Stomach smooth muscle (tissue), 2 donors: ENCODE results near the gene P3H3.

ENCODE experiments used
- H3K27ac ChIP-seq: one replicate; pipeline ENCODE4 v1.7.0; 2013; ENCODE audit warnings: mild to moderate bottlenecking, low read length, inconsistent platforms
- H3K27me3 ChIP-seq, 2 donors: one replicate each; pipeline ENCODE4 v1.7.0; 2013; ENCODE audit warnings: low read length in 2 of 2; ENCODE audit not compliant: insufficient read depth in 2 of 2, control insufficient read depth in 1 of 2
- H3K36me3 ChIP-seq, 2 donors: one replicate each; pipeline ENCODE4 v1.7.0; 2013; ENCODE audit warnings: low read length in 2 of 2; ENCODE audit not compliant: control insufficient read depth in 2 of 2, insufficient read depth in 2 of 2
- H3K4me1 ChIP-seq: one replicate; pipeline ENCODE4 v1.7.0; 2013; ENCODE audit warnings: low read length; ENCODE audit not compliant: control insufficient read depth, insufficient read depth
- H3K4me3 ChIP-seq, 2 donors: one replicate each; pipeline ENCODE4 v1.7.0; 2013; ENCODE audit warnings: low read length in 2 of 2
- H3K9ac ChIP-seq, 2 donors: one replicate each; pipeline ENCODE4 v1.7.0; 2013; ENCODE audit warnings: low read length in 2 of 2, mild to moderate bottlenecking in 1 of 2
- H3K9me3 ChIP-seq, 2 donors: one replicate each; pipeline ENCODE4 v1.7.0; 2013; ENCODE audit warnings: low read length in 2 of 2; ENCODE audit not compliant: control insufficient read depth in 2 of 2
- donor health status: healthy.
- donor health status: Pancreatic carcinoma.

P3H3 gene, protein sequence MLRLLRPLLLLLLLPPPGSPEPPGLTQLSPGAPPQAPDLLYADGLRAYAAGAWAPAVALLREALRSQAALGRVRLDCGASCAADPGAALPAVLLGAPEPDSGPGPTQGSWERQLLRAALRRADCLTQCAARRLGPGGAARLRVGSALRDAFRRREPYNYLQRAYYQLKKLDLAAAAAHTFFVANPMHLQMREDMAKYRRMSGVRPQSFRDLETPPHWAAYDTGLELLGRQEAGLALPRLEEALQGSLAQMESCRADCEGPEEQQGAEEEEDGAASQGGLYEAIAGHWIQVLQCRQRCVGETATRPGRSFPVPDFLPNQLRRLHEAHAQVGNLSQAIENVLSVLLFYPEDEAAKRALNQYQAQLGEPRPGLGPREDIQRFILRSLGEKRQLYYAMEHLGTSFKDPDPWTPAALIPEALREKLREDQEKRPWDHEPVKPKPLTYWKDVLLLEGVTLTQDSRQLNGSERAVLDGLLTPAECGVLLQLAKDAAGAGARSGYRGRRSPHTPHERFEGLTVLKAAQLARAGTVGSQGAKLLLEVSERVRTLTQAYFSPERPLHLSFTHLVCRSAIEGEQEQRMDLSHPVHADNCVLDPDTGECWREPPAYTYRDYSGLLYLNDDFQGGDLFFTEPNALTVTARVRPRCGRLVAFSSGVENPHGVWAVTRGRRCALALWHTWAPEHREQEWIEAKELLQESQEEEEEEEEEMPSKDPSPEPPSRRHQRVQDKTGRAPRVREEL

DNA sequence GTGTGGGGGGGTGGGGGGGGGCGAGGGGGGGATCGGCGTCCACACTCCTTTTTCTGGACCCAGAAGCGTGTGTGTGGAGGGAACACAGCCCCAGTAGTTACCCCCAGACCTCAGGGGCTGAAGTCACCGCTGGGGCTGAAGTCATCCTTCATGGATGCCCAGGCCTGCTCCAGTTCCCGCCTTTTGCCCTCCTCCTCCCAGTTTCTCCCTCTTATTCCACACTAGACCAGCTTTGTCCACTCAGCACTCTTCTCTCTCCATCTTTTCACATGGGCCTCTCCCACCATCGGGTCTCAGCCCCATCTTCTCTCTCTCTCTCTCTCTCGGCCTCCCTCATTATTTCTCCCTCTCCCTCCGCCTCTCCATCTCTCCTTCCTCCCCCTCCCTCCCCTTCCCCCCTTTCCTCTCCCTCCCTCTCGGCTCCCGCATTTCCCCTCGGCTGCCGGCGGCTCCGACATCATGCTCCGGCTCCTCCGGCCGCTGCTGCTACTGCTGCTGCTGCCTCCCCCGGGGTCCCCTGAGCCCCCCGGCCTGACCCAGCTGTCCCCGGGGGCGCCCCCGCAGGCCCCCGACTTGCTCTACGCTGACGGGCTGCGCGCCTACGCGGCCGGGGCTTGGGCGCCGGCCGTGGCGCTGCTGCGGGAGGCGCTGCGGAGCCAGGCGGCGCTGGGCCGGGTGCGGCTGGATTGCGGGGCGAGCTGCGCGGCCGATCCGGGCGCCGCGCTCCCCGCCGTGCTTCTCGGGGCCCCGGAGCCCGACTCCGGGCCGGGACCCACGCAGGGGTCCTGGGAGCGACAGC lies at the start of gene P3H3:
Gene P3H3, plus strand, starts transcription at position 426 of the 799 bp plus-strand sequence. Its CDS starts 34 bp downstream, at position 460.
- H3K4me3 ChIP-seq: peak within 1 kb of the TSS; percentile 85 to 89
- peak within 1 kb of the TSS; percentile 75 to 79 for H3K9ac ChIP-seq
- peaks cover 0 to 3% of the 10 kb centered on the region in 2 donors for H3K27me3 ChIP-seq
- H3K4me1 ChIP-seq: peaks cover 35% of the 10 kb centered on the region
- no peaks in the 10 kb centered on the region for H3K9me3 ChIP-seq
- peak within 1 kb of the TSS; percentile 67 for H3K27ac ChIP-seq
- H3K36me3 ChIP-seq: peaks cover 8 to 12% of the 10 kb centered on the region in 2 donors

DNA sequence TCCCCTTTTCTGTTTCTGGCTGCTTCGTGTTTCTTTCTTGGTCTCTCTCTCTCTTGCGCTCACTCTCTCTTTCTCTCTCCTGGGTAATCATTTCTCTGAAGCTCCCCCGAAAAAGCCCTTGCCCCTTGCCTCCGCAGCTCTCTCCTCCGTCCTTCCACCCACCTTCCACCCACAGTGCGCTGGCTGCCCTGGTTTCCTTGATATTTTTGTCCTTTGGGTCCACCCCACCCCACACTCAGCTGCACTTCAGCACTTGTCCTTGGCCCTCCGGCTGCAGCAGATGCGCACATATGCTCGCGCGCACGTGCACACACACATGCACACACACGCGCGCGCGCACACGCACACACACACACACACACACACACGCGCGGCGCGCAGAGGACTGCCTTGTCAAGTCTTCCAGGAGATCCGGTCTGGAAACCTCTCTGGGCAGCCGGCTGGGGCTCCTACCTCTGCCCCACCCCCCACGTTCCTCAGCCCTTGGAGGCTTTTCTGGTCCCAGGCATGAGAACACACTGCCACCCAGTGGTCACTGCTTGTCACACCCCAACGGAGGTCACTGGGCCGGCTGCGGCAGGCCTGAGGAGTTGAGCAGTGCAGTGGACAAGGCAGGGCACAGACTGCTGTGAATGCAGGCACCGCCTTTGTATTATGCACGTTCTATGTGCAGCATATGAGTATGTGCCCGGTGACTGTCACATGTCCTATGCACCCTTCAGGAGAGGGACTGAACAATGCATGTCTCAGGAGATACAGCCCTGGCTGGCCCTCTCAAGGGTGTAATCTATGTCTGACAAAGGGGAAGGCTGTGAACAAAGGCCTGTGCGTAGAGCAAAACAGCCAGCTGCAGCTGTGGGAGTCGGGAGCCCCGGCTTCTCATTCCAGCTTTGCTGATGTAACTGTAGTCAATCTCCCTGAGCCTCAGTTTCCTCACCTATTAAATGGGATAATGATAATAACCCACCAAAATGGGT lies 49.3 kb upstream of the P3H3 start:
- H3K36me3 ChIP-seq: no peaks in the 10 kb centered on the region
- H3K4me1 ChIP-seq: peaks cover 28% of the 10 kb centered on the region
- no peaks in the 10 kb centered on the region for H3K9me3 ChIP-seq
- no peaks in the 10 kb centered on the region for H3K27me3 ChIP-seq
- H3K27ac ChIP-seq: peak overlapping the region; percentile 83
- H3K9ac ChIP-seq: peak overlapping the region; percentile 65 to 68
- H3K4me3 ChIP-seq: peak overlapping the region; percentile 55 to 79

DNA sequence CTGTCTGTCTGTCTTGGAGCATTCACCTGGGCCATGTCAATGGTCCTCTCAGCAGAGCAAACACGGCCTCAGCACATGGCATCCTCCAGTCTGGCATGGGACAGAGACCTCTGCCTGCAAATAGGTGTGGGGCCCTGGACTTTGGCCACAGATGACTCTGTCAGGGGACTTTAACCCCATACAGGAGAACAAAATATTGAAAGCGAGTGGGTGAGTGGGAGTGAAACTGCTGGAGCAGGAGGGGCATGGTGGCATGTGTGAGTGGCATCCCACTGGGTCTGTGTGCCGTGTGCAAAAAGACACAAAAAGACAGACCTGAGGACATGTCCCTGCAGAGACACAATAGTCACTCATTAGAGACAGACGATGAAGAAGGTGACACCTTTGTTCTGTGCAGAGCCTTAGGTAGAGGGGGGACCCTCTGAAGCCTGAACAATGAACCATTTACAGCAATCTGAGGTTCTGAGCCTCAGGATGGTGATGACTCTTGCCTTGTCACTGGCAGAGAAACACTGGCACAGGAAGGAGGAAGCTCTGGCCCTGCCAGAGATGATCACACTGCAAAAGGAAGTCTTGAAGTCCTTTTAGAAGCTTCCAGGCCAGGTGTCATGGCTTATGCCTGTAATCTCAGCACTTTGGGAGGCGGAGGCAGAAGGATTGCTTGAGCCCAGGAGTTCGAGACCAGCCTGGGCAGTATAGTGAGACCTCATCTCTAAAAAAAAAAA lies 48.3 kb upstream of the P3H3 start:
- H3K36me3 ChIP-seq: no peaks in the 10 kb centered on the region
- peak overlapping the region; percentile 83 for H3K27ac ChIP-seq
- no peaks in the 10 kb centered on the region for H3K27me3 ChIP-seq
- no peaks in the 10 kb centered on the region for H3K9me3 ChIP-seq
- no peak overlapping the region for H3K4me3 ChIP-seq
- H3K4me1 ChIP-seq: peaks cover 26% of the 10 kb centered on the region
- peak overlapping the region in 1 of 2 donors; percentile 47 for H3K9ac ChIP-seq

DNA sequence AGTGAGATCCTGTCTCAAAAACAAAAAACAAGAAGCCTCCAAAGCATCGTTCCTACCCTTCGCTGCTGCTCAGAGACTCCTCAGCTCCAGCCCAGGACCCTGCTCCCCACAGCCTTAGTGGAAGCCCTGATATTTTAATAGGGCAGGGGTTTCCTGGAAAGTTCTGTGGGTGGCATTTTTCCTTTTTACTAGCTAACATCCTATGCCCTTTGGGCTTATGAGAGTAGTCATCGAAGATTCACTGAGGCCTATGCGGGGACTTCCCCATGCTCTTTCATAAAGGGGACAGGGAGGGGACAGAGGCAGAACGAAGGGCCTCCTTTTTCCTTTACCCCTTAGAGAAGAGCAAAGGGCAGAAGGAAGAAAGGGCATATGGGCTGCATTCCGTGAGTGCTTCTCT lies 47.6 kb upstream of the P3H3 start:
- no peak overlapping the region for H3K4me3 ChIP-seq
- no peak overlapping the region for H3K9ac ChIP-seq
- no peaks in the 10 kb centered on the region for H3K36me3 ChIP-seq
- H3K27ac ChIP-seq: no peak overlapping the region
- H3K4me1 ChIP-seq: peaks cover 26% of the 10 kb centered on the region
- no peaks in the 10 kb centered on the region for H3K27me3 ChIP-seq
- no peaks in the 10 kb centered on the region for H3K9me3 ChIP-seq

DNA sequence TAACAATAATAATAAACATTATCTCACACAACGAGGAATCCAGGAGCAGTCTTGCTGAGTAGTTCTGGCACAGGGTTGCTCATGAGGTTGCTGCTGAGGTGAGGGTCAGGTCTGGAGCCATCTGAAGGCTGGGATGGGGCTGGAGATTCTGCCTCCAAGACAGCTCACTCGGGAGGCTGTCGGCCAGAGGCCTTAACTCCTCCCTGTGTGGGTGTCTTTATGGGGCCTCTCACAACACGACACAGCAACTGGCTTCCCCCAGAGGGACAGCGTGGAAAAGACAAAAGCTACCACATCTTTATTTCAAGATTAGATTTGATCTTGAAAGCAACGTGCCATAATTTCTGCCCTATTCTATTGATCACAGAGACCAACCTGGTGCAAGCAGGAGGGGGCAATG lies 46.1 kb upstream of the P3H3 start:
- Histone ChIP-seq H3K4me1 (peaks cover 26% of the 10 kb centered on the region), H3K36me3 (no peaks in the 10 kb centered on the region), H3K9me3 (no peaks in the 10 kb centered on the region), H3K27ac (no peak overlapping the region), H3K9ac (peak overlapping the region in 1 of 2 donors; percentile 42), H3K4me3 (no peak overlapping the region), H3K27me3 (no peaks in the 10 kb centered on the region)

DNA sequence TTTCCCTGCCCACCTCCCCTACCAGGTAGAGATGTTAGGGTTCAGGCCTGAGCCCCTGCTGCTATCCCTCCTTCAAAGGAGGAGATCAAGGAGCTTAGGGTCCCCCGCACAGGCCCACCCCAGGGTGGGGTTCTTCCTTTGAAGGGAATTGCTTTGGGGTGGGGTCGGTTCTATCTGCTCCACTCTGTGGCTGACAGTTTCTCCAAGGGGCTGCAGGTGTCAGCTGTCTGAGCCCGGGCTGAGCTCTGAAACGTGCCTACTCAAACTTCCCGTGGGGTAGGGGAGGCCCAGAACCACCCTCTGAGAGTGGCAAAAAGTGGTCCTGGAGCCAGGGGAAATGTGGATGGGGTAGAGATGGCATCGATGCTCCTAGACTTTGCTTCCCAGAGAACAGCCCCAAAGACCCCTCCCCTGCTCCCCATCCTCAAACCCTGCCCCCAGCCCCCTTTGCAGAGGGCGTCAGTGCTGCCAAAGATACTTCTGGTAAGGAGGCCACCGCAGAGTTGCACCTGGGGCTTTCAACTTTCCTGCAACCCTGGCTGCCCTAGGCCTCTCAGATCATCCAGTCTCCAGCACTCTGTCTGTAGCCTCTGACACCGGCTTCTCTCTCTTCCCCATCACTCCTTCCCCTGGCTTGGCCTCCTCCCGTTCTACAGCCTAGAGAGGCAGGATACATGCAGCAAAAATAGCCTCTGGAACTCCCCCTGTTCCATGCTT lies 45.2 kb upstream of the P3H3 start:
- H3K4me1 ChIP-seq: peaks cover 17% of the 10 kb centered on the region
- no peak overlapping the region for H3K4me3 ChIP-seq
- no peaks in the 10 kb centered on the region for H3K36me3 ChIP-seq
- peak overlapping the region in 1 of 2 donors; percentile 21 for H3K9ac ChIP-seq
- H3K27me3 ChIP-seq: no peaks in the 10 kb centered on the region
- no peak overlapping the region for H3K27ac ChIP-seq
- H3K9me3 ChIP-seq: no peaks in the 10 kb centered on the region

DNA sequence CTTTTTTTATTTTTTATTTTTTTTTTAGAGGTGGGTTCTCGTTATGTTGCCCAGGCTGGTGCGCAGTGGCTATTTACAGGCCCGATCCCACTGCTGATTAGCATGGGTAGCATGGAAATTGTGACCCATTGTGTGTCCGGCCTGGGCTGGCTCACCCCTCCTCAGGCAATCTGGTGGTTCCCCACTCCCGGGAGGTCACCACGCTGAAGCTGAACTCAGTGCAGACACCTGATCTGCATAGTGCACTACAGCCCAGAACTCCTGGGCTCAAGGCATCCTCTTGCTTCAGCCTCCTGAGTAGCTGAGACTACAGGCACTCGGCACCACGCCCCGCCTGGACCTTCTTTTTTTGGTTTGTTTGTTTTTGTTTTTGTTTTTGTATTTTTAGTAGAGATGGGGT lies 44.4 kb upstream of the P3H3 start:
- no peak overlapping the region for H3K9ac ChIP-seq
- no peaks in the 10 kb centered on the region for H3K27me3 ChIP-seq
- H3K27ac ChIP-seq: no peak overlapping the region
- H3K4me3 ChIP-seq: no peak overlapping the region
- no peaks in the 10 kb centered on the region for H3K9me3 ChIP-seq
- peaks cover 9% of the 10 kb centered on the region for H3K4me1 ChIP-seq
- no peaks in the 10 kb centered on the region for H3K36me3 ChIP-seq

DNA sequence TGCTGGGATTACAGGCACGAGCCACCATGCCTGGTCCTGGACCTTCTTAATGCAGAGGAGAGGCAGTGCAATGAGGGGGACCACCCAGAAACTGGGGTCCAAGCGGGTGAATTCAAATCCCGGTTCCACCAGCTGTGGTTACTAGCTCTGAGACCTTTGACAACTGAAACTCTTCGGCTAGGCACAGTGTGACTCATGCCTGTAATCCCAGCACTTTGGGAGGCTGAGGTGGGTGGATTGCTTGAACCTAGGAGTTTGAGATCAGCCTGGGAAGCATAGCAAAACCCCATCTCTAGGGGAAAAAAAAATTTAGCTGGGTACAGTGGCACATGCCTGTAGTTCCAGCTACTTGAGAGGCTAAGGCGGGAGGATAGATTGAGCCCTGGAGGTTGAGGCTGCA lies 43.9 kb upstream of the P3H3 start:
- no peaks in the 10 kb centered on the region for H3K9me3 ChIP-seq
- H3K27me3 ChIP-seq: no peaks in the 10 kb centered on the region
- peaks cover 4% of the 10 kb centered on the region for H3K4me1 ChIP-seq
- no peaks in the 10 kb centered on the region for H3K36me3 ChIP-seq
- no peak overlapping the region for H3K9ac ChIP-seq
- no peak overlapping the region for H3K4me3 ChIP-seq
- H3K27ac ChIP-seq: no peak overlapping the region

DNA sequence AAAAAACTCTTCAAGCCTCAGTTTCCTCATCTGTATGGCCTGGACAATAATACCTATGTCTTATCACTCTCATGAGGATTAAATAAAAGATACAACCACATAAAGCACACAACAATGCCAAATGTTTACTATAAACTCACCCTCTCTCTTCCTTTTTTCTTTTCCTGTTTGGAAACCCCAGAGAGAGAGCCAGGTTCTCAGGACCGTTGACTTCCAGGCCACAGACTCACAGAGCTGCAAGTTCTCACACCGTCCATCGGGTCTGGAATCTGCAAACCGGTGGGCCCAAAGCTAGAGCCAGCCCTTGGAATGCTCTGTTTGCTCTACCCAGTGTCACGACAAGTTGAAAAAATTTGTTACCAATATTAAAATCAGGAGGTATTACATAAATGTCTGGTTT lies 43.4 kb upstream of the P3H3 start:
- no peaks in the 10 kb centered on the region for H3K9me3 ChIP-seq
- no peak overlapping the region for H3K27ac ChIP-seq
- no peak overlapping the region for H3K4me3 ChIP-seq
- H3K9ac ChIP-seq: no peak overlapping the region
- H3K36me3 ChIP-seq: no peaks in the 10 kb centered on the region
- H3K27me3 ChIP-seq: no peaks in the 10 kb centered on the region
- no peaks in the 10 kb centered on the region for H3K4me1 ChIP-seq
